Measurements from ENCODE around the gene NEDD8.

Gene NEDD8

GRCh38 chr14:24261969-24262327 lies 29.8 kb upstream of the NEDD8 start:
- DNase-seq, result no peak
- no peaks in the 10 kb centered on the region for H3K27me3 ChIP-seq
- no peak for TF ChIP-seq CTCF (IDR thresholded peaks at IDR 0.05; ENCODE audit: low read depth, low read length)
- no peaks in the 10 kb centered on the region for H3K9me3 ChIP-seq
- no peaks in the 10 kb centered on the region for H3K4me1 ChIP-seq
- no peaks in the 10 kb centered on the region for H3K36me3 ChIP-seq
- H3K4me3 ChIP-seq (ENCODE audit: low read depth, low read length), result no peak overlapping the region

- Histone ChIP-seq H3K36me3 (no peaks in the 10 kb centered on the region), H3K4me3 (ENCODE audit: low read depth, low read length) (no peak overlapping the region), H3K9me3 (no peaks in the 10 kb centered on the region), H3K4me1 (no peaks in the 10 kb centered on the region), H3K27me3 (no peaks in the 10 kb centered on the region)
- no peak for DNase-seq
- TF ChIP-seq CTCF (IDR thresholded peaks at IDR 0.05; ENCODE audit: low read depth, low read length), result no peak
Observed at GRCh38 chr14:24261256-24261968, 29.2 kb upstream of the NEDD8 start.

- no peaks in the 10 kb centered on the region for H3K9me3 ChIP-seq
Observed at GRCh38 chr14:24260780-24261157, 28.6 kb upstream of the NEDD8 start.

GRCh38 chr14:24260026-24260779 lies 28.0 kb upstream of the NEDD8 start:
- no peak for DNase-seq
- no peaks in the 10 kb centered on the region for H3K4me1 ChIP-seq
- no peak for TF ChIP-seq CTCF (IDR thresholded peaks at IDR 0.05; ENCODE audit: low read depth, low read length)
- H3K4me3 ChIP-seq (ENCODE audit: low read depth, low read length), result no peak overlapping the region
- H3K9me3 ChIP-seq, result no peaks in the 10 kb centered on the region
- no peaks in the 10 kb centered on the region for H3K36me3 ChIP-seq
- no peaks in the 10 kb centered on the region for H3K27me3 ChIP-seq

More at GRCh38 chr14:24260780-24261157, 28.6 kb upstream of the NEDD8 start:
- Histone ChIP-seq H3K4me1 (no peaks in the 10 kb centered on the region), H3K36me3 (no peaks in the 10 kb centered on the region), H3K4me3 (ENCODE audit: low read depth, low read length) (no peak overlapping the region), H3K27me3 (no peaks in the 10 kb centered on the region)
- no peak for DNase-seq
- no peak for TF ChIP-seq CTCF (IDR thresholded peaks at IDR 0.05; ENCODE audit: low read depth, low read length)

GRCh38 chr14:24259282-24260025 lies 27.3 kb upstream of the NEDD8 start:
- TF ChIP-seq CTCF (IDR thresholded peaks at IDR 0.05; ENCODE audit: low read depth, low read length), result no peak
- no peaks in the 10 kb centered on the region for H3K4me1 ChIP-seq
- DNase-seq, result no peak

More at GRCh38 chr14:24259282-24260025, 27.3 kb upstream of the NEDD8 start:
- no peaks in the 10 kb centered on the region for H3K27me3 ChIP-seq
- H3K9me3 ChIP-seq, result no peaks in the 10 kb centered on the region
- H3K4me3 ChIP-seq (ENCODE audit: low read depth, low read length), result no peak overlapping the region
- H3K36me3 ChIP-seq, result no peaks in the 10 kb centered on the region

Data from BE2C (cell line).